DMS114 treated with DMSO at 0.1 percent for 48 hours (cell line): ENCODE data around the gene SMOC2.
"Not testable (repeated sequence)": the region's sequence is repeated elsewhere in the genome, so short reads cannot be mapped to it uniquely, and the experiment has no call there.

Source experiments
- DNase-seq: peaks from one replicate; lab custom pipeline; 2025; ENCODE audit not compliant: unreplicated experiment; lab: John Stamatoyannopoulos, UW

The SMOC2 gene

DNA sequence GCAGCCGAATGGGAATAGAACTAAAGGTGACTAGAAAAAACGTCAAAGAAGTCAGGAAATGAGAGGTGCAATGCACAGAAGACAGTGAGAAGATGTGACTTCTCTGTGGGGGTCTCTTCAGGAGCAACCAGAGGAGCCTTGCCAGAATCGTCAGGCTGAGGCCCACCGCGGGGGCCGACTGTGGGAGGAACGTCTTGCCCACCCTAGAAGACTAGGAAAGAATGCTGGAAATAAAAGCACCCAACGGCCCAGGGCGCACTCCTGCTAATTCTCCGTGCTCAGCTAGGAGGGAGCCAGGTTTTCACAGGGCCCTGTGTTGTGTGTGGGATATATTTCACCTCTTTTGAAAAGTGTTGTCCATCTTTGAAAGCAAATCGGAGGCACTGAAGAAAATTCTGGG, 129.2 kb downstream of the SMOC2 start:
- no peak for DNase-seq

DNA sequence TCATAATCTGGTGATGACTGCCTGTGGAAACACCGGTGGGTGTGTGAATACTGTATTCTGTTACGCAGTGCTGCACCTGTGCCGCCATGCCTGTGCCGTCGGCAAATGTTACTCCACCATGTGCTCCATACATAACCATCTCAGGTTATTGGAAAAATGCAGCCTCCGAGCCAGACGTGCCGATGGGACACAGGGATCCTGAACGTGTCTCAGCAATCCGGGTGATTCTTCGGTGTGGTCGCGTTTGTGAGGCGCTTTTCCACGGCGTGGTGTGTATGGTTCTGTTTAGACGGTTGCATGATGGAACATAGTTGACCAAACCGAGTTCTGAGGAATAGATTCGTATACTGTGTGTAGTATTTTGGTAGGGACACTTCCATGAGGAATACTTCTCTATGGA, 130.3 kb downstream of the SMOC2 start:
- no peak for DNase-seq

DNA sequence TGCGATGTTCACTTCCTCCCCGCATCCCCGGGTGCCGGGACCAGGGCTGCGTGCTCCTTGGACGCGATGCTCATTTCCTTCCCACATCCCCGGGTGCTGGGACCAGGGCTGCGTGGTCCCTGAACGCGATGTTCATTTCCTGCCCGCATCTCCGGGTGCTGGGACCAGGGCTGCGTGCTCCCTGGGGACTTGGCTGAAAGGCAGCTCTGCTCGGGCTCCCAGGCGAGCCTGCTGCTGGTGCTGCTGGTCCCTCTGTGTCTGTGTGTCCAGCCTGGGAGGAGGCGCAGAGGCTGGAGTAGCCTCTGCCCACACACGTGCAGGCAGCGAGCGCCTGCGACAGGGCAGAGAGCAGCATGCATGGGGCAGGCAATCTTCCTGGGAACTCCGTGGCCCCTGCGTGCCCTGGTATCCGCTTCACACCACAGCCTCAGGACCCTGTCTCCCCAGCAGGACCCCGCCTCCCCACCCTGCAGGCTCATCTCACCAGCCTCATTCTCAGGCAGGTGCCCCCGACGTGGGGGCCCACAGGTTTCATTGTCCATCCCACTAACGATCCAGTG, 132.4 kb downstream of the SMOC2 start:
- DNase-seq = not testable (repeated sequence)

DNA sequence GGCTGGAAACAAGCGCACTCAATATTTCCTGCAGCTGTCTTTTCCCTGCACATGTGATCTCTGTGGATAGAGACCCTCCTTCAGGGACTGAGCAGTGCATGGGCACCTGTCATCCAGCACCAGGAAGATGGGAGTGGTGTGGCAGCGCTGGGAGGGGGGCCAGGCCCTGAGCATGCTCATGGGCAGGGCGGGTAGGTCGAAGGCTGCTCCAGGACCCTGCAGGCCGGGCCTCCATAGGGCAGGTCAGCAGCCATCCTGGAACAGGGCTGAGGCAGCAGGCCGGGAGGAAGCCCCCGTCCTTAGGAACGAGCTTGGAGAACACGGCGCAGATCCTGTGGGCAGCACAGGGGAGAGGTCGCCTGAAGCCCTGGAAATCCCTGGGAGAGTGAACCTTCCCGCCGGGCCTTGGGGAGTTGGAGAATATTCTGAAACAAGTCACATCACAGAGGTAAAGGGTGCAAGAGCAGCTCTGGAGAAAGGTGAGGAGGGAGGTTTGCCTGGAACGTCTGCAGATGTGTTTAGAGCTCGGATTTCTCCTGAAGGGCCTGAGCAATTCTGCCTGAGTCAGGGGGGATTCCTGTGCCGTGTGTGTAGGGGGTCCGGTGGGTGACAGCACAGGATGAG, 133.2 kb downstream of the SMOC2 start:
- no peak for DNase-seq

DNA sequence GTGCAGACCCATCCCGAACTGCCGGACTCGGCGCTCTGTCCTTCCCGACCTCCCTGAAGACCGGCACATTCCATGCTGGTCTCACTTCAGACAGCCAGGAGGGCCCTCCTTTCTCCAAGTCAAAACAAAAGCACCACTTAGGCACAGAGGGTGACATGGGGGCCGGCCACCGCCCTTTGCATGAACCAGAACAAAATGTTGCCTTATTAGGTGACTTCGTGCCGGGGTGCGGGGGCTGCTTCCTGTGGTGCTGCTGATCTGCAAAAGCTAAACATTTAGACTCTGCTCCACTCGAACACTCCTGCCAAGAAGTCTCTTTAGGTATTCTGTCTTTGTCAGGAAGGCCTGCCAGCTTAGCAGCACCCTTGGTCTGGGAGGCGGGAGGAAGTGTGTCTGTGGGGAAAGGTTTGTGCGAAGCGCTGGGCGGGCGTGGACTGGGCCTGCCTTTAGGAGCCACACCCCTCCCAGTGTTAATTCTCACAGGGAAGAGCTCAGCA, 133.8 kb downstream of the SMOC2 start:
- DNase-seq = no peak

DNA sequence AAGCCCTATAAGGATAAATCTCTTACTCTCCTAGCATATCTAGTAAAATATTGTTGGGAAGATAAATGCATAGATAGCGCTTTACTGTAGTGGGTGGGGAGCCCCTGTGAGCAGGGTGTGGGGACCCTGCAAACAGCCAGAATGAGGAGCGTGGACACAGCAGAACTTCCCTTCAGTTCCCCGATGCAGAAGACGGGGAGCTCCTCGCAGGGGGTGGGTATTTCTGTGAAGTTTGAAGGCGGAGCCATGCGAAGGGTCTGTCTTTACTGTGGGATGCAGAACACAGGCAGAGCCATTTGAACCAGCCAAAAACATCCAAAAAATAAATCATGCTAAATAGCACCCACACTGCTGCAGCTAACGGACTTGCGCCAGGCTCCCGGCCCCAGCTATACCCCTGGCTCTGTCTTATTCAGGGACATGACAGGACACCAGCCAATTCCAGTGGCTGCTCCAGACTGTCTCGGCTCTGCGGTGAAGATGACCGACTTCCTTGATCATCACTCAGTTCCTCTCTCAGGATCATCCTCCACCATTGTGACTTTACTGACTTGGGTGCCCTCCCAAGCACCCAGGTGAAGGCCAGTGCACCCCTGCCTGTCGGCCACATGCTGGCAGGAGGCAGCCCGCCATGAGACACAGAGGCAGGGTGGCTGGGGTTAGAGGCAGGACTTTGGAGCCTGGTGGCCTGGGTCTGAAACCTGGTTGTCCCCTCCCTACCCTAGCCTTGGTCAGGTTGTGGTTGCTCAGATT, 134.5 kb downstream of the SMOC2 start:
- no peak for DNase-seq

DNA sequence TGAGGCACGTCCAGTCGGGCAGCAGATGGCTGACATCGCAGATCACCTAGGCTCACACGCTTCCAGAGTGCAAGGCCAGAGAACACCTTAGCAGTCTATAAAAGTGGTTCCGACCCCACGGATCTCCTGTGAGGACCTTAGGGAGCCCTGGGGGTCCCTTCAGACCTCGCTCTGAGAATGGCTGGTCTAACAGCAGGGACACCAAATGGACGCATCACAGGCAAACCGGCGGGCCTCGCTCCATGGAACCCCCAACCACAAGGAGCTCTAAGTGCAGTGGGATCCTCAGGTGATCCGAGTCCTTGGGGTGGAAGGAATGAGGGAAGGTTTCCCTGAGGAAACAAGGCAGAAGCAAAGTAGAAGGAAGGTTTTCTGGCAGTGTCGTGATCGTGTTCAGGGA, 135.4 kb downstream of the SMOC2 start:
- DNase-seq = no peak

DNA sequence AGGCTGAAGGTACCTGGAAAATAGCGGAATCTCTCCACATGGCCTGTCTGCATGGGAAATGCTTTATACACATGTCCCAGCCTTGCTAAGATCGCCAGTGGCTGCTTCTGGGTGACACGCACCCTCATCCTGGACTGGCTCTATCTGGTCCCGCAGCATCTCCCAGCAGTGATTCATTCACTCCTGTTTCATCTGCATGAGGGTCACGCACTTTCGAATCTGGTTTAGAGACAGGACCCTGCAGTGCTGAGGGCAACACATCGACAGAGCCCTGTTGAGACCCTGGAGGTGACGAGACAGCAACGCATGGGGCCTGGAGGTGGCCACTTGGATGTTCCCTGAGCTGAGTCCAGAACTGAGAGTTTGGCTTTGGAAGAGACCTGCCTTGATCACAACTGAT, 136.5 kb downstream of the SMOC2 start:
- DNase-seq = no peak

DNA sequence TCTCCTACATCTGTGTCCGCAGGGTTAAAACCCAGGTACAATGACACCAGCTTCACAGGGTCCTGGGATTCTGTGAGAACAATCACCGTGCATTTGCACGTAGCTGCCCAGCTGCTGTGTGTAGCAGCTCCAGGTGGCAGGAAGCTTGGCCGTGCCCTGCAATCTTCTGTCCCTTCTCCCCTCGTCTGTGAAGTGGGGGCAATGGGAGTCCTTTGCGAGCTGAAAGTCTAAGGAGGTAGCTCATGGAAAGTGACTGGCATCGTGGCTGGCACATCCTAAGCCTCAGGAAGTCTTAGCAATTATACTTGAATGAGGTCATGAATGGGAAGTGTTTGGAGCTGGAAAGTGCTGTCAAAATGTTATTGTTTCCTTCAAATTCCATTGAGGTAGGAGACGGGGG, 137.1 kb downstream of the SMOC2 start:
- DNase-seq = no peak

DNA sequence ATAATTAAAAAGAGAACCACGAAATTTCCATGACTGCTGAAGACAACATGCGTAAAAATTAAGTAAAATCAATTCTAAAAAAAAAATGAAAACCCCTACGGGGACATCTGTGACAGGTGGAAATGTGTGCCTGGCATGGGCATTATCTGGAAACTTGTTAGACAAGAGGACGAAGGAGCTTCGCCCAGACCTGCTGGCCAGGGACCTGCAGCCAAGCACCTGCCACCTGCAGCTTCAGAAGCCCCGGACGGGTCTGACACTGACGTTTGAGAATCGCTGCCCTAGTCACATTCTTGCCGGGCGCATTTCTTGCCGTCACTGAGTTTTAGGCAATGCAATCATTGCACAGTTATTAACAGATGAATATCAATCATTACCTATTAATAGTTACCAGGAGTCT, 140.3 kb downstream of the SMOC2 start:
- no peak for DNase-seq

DNA sequence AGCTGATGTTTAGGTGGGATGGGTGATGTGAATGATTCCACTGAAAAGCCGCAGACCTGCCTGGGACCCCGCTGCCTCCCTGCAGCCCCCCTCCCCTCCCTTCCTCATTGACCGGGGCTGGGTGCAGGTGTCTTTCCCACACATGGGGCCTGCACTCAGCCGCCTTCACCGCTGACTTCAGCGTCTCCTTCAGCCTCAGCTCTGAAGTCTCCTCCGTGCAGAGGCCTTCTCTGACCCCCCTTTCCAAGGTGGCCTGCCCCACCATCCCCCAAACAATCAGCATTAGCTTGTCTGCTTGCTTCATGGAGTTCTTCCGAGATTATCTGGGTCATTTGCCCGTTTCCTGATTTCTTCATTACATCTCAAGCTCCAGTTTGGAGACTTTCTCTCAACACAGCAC, 140.7 kb downstream of the SMOC2 start:
- DNase-seq = no peak

DNA sequence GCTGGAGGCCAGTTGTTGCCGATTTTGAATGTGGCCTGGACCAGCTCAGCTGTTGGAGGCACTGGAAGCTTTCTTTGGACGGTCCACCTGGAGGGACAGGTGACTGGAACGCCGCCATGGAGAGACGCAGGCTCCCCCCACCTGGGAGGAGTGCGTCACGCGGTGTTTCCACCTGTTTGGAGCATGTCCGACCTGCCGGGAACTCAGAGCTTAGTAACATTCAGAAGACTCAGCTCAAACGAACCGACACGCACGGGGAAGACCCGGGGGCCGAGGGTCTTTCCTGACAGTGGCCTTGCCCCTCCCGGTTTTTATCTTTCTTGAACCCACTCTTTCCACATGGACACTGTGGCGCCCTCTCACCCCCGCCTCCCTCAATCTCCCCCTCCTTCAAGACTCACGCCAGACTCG, 141.6 kb downstream of the SMOC2 start:
- DNase-seq = no peak

DNA sequence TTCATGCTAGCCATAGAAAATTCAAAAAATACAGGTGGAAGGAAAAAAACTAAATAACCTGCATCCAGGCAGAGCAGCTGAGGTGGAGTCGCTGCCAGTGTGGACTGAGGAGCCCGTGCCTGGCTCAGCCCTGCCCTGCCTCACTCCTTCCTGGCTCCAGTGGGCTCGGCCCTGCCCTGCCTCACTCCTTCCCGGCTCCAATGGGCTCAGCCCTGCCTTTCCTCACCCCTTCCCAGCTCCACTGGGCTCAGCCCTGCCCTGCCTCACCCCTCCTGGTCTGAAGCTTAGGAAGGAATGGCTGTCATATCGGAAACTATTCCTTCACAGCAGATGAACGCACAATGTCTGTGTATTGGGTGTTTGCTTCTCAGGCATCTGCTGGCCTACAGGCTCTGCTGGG, 142.1 kb downstream of the SMOC2 start:
- DNase-seq = no peak

DNA sequence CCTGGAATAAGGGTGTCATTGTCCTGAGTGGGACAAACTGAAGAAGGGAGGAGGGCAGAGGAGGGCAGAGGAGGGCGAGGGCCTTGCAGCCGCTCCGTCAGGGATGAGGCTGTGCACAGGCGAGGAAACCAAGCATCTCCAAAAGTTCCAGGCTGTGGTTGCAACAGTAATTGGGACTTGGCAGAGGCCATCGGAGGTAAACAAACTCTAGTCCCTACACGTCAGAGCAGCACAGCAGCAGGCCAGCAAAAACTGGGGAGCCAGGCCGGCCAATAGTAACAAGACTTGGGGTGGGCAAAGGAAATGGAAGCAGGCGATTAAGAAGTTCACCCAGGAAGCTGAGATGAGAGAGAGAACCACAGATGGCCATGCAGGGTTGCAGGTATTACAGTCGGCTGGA, 142.8 kb downstream of the SMOC2 start:
- no peak for DNase-seq

DNA sequence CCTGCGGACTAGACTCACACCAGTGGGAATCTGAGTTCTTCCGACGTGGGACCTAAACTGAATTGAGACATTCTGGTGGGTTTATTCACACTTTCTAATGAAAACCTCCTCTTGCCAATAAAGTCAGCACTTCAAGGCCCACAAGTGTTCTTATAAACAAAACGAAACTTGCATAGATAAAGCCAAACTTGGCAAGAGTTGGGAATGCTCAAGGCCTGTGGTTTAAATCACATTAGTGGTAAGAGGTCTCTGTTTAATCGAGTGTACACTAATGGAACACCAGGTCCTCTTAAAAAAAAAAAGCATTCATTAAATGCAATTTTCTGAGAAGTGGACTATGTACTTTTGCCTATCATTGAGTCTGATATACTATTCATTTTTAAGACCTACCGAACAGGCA, 143.3 kb downstream of the SMOC2 start:
- DNase-seq = no peak

DNA sequence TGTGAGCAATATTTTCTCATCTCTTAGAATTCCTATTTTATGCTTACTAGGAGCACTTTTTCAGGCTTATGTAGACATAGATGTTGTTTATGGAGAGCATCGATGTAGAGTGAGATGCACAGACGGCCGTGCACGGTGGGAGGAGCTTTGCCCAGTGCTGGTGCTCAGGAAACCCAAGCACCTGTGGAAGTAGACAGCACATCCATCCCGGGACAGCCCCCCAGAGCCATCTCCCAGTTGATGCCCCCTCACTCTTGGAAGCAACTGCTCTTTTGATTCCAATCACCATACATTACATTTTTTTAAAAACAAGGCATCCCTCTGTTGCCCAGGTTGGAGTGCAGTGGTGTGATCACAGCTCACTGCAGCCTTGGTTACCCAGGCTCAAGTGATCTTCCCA, 143.7 kb downstream of the SMOC2 start:
- DNase-seq = no peak

DNA sequence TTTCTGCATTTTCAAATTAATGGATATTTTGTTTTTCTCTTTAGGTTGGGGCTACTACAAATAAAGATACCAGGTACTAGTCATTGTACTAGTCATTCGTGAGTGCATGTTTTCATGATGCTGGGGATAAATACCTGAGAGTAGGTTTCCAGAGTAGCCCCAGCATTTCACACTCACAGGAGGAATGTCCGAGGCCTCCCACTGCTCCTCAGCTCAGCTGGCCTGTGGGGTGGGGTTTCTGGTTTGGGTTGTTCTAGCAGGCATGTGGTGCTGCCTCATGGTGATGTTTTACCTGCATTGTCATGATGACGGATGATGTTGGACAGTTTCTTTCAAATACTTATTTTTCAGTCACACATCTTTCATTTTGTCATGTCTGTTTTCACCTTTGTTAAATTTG, 144.5 kb downstream of the SMOC2 start:
- DNase-seq = no peak

DNA sequence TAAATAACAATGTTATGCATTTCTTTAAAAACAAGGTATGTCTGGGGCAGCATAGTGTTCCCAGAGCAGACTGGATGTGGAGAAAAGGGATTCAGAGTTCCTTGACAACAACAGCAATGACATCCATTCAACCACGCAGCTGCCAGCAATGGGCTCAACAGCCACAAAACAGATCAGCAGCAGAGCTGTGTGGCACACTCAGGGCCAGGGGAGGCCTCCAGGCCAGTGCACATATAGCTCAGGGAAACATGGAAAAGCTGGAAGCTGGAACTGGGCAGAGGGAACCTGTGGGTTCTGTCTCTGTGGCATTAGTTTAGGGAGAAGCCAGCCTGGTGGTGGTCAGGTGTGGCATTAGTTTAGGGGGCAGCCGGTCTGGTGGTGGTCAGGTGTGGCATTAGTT, 148.3 kb downstream of the SMOC2 start:
- DNase-seq = no peak

DNA sequence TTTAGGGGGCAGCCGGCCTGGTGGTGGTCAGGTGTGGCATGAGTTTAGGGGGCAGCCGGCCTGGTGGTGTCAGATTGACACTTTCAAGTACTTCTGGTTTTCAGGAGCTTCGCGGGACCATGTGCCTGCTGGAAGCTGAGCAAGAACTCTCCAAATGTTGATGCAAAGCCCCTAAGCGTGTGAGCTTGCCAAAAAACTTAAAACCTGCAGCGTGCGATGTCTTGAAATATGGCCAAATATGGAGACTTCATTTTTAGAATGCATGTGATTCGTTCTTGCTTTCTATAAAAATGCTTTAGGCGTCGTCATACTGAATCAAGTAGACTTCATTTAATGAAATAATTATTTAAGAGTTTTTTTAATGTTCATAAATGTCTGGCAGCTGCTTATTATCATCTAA, 149.4 kb downstream of the SMOC2 start:
- DNase-seq = no peak

DNA sequence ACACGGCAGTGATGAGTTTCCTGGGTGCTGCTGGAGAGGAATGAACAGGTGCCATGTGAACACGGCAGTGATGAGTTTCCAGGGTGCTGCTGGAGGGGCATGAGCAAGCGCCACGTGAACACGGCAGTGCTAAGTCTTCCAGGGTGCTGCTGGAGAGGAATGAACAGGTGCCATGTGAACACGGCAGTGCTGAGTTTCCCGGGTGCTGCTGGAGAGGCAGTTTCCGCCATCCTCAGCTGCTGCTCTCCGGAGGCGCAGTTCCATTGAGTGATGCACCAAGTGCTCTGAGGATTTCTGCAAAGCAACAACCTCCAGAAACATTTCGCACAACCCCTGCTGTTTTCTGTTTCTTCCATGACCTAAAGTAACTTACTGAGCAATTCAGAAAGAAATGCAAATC, 155.4 kb downstream of the SMOC2 start:
- DNase-seq = no peak

DNA sequence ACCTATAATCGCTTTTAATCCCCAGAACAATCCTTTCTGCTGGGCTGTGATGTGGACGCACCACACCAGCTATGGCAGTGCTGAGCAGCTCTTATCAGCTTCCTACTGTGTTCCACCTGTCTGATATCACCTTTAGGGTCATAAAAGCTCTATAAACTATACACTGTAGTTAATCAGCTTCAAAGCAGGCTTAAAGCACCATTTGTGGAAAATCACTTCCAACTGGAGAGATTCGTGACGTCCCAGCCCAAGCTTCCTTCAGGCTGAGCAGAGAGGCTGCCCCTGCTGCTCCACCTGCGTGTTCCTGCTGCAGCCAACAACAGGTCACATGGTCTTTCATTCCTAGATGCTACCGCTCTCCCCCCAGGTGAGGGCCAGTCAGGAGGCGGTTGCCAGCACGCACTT, 156.5 kb downstream of the SMOC2 start:
- DNase-seq = no peak

DNA sequence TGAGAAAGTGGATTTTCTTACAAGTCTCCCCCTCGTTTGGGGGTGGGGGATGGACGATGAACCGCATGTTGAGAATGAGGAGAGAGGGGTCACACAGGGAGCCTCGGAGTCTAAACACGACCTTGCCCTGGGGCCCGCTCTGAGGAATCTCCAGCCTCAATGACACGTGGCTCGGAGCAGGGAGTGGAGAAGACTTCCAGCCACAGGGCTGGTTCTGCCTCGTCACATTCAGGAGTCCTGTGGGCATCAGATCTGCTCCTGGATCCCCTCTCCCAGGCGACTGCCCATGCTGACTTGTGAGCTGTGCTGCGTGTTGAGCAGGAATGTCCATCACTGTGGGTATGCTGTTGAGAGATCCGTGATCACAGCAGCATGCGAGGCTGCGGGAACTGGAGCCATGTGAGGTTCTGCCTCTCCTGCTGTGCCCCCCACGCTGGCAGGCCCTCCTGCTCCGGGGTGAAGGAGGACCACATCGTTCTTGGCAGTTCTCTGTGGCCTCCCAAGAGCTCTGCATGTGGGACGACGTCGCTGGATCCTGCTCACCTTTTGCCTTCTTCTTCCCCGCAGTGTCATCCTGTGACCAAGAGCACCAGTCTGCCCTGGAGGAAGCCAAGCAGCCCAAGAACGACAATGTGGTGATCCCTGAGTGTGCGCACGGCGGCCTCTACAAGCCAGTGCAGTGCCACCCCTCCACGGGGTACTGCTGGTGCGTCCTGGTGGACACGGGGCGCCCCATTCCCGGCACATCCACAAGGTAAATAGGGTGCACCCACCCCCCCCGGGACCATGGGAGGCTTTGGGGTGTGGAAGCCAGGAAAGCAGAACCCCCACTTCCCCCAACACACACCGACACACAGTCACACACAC, 157.5 kb downstream of the SMOC2 start:
- no peak for DNase-seq
